ENCODE measurements around the gene CNBD2. TPM values are rescaled to one million over a fixed set of nuclear protein-coding genes. Genes with fewer than 3 reads are reported as not detected.
"Not testable (repeated sequence)": the region's sequence is repeated elsewhere in the genome, so short reads cannot be mapped to it uniquely, and the experiment has no call there.

Gene CNBD2
- total and polyA plus RNA-seq, 2 donors from 2014 or later = 7.4 to 11.4 TPM

GRCh38 chr20:36015806-36016403 lies 47.5 kb downstream of the CNBD2 start:
- intact Hi-C loops (cut with DNase I) = no loop called here
- Histone ChIP-seq H3K27me3 (ENCODE audit: control insufficient read depth, insufficient read depth, low read length) (no peaks in the 10 kb centered on the region), H3K27ac (ENCODE audit: low read depth in 2 of 2, low read length in 2 of 2) (peak overlapping the region in 1 of 2 donors; percentile 17), H3K4me1 (ENCODE audit: control insufficient read depth in 2 of 3, insufficient read depth in 2 of 3, low read depth in 1 of 3, low read length in 3 of 3) (peaks cover 6 to 22% (median 19%) of the 10 kb centered on the region in 3 donors), H3K9ac (ENCODE audit: low read length in 3 of 3) (no peak overlapping the region), H3K9me3 (ENCODE audit: control insufficient read depth in 2 of 3, insufficient read depth in 1 of 3, low read length in 3 of 3) (no peaks in the 10 kb centered on the region), H3K36me3 (ENCODE audit: control insufficient read depth in 2 of 3, insufficient read depth in 3 of 3, low read length in 3 of 3) (no peaks in the 10 kb centered on the region), H3K4me3 (ENCODE audit: low read length in 3 of 3) (no peak overlapping the region)
- DNase-seq (no peak), FAIRE-seq (no peak)
- TF ChIP-seq CTCF (IDR thresholded peaks at IDR 0.05; ENCODE audit: borderline replicate concordance, extremely low read depth, insufficient read depth) = no peak

GRCh38 chr20:36017048-36017951 lies 48.9 kb downstream of the CNBD2 start:
- Histone ChIP-seq H3K27me3 (ENCODE audit: control insufficient read depth, insufficient read depth, low read length) (no peaks in the 10 kb centered on the region), H3K9me3 (ENCODE audit: control insufficient read depth in 2 of 3, insufficient read depth in 1 of 3, low read length in 3 of 3) (no peaks in the 10 kb centered on the region), H3K4me3 (ENCODE audit: low read length in 3 of 3) (peak overlapping the region; percentile 18 to 40 (median 35)), H3K9ac (ENCODE audit: low read length in 3 of 3) (peak overlapping the region in 2 of 3 donors; percentile 46 to 85), H3K4me1 (ENCODE audit: control insufficient read depth in 2 of 3, insufficient read depth in 2 of 3, low read depth in 1 of 3, low read length in 3 of 3) (peaks cover 6 to 22% (median 19%) of the 10 kb centered on the region in 3 donors), H3K27ac (ENCODE audit: low read depth in 2 of 2, low read length in 2 of 2) (peak overlapping the region; percentile 93 to 95), H3K36me3 (ENCODE audit: control insufficient read depth in 2 of 3, insufficient read depth in 3 of 3, low read length in 3 of 3) (no peaks in the 10 kb centered on the region)
- FAIRE-seq (peak; percentile 97), DNase-seq (peak; percentile 57 to 95 (median 88))
- no peak for TF ChIP-seq CTCF (IDR thresholded peaks at IDR 0.05; ENCODE audit: borderline replicate concordance, extremely low read depth, insufficient read depth)
- intact Hi-C loops (cut with DNase I) = no loop called here

GRCh38 chr20:36018208-36018988 lies 50.0 kb downstream of the CNBD2 start:
- Histone ChIP-seq H3K27ac (ENCODE audit: low read depth in 2 of 2, low read length in 2 of 2) (peak overlapping the region; percentile 93 to 95), H3K9ac (ENCODE audit: low read length in 3 of 3) (peak overlapping the region in 2 of 3 donors; percentile 23 to 85), H3K4me3 (ENCODE audit: low read length in 3 of 3) (no peak overlapping the region), H3K36me3 (ENCODE audit: control insufficient read depth in 2 of 3, insufficient read depth in 3 of 3, low read length in 3 of 3) (no peaks in the 10 kb centered on the region), H3K4me1 (ENCODE audit: control insufficient read depth in 2 of 3, insufficient read depth in 2 of 3, low read depth in 1 of 3, low read length in 3 of 3) (peaks cover 6 to 22% (median 19%) of the 10 kb centered on the region in 3 donors), H3K27me3 (ENCODE audit: control insufficient read depth, insufficient read depth, low read length) (no peaks in the 10 kb centered on the region), H3K9me3 (ENCODE audit: control insufficient read depth in 2 of 3, insufficient read depth in 1 of 3, low read length in 3 of 3) (no peaks in the 10 kb centered on the region)
- DNase-seq (peak in 2 of 5 donors; percentile 20 to 71), FAIRE-seq (no peak)
- no peak for TF ChIP-seq CTCF (IDR thresholded peaks at IDR 0.05; ENCODE audit: borderline replicate concordance, extremely low read depth, insufficient read depth)
- intact Hi-C loops (cut with DNase I) = no loop called here

- H3K9ac ChIP-seq (ENCODE audit: low read length in 3 of 3); FAIRE-seq; DNase-seq; H3K36me3 ChIP-seq (ENCODE audit: control insufficient read depth in 2 of 3, insufficient read depth in 3 of 3, low read length in 3 of 3); intact Hi-C loops (cut with DNase I); H3K27ac ChIP-seq (ENCODE audit: low read depth in 2 of 2, low read length in 2 of 2); H3K4me1 ChIP-seq (ENCODE audit: control insufficient read depth in 2 of 3, insufficient read depth in 2 of 3, low read depth in 1 of 3, low read length in 3 of 3); H3K27me3 ChIP-seq (ENCODE audit: control insufficient read depth, insufficient read depth, low read length); H3K9me3 ChIP-seq (ENCODE audit: control insufficient read depth in 2 of 3, insufficient read depth in 1 of 3, low read length in 3 of 3); H3K4me3 ChIP-seq (ENCODE audit: low read length in 3 of 3): not testable (repeated sequence)
Measured at GRCh38 chr20:36026131-36026530, 57.7 kb downstream of the CNBD2 start.
